Mammary epithelial cell (primary cell): Measurements from ENCODE around the gene MUC6.

ENCODE experiments used
- EZH2 ChIP-seq: IDR thresholded peaks from 2 replicates; pipeline ENCODE4 v1.6.1; 2012; ENCODE audit warnings: low read length, inconsistent platforms, borderline replicate concordance
- TF ChIP-seq, protein P1 (sequence below), 2 donors: IDR thresholded peaks in 1 of 2; conservative IDR thresholded peaks in 1 of 2; 2 replicates each; pipeline ENCODE4 v1.5.1; 2011 to 2012; ENCODE audit warnings: inconsistent platforms in 2 of 2, low read length in 2 of 2, mild to moderate bottlenecking in 2 of 2, control low read depth in 1 of 2, low read depth in 1 of 2; ENCODE audit not compliant: insufficient read depth in 1 of 2; ENCODE audit errors: extremely low read depth in 1 of 2

DNA sequence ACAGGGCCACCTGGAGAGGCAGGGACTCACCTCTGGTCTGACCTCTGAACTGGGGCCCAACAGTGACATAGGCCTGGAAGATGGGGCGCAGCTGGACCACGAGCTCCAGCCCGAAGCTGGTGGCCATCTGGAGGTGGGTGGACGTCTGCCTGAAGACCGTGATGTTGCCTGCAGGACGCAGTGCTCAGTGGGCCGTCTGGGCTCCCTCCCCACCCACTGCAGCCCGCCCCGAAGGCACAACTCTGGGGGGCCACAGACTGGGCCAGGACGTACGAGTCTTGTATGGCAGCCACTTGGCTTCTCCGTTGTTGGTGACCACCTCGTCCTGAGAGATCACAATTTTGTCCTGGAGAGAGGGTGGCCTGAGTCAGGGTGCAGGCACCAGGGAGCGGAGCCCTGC is 7.9 kb downstream of the MUC6 start:
- TF ChIP-seq, protein P1, sequence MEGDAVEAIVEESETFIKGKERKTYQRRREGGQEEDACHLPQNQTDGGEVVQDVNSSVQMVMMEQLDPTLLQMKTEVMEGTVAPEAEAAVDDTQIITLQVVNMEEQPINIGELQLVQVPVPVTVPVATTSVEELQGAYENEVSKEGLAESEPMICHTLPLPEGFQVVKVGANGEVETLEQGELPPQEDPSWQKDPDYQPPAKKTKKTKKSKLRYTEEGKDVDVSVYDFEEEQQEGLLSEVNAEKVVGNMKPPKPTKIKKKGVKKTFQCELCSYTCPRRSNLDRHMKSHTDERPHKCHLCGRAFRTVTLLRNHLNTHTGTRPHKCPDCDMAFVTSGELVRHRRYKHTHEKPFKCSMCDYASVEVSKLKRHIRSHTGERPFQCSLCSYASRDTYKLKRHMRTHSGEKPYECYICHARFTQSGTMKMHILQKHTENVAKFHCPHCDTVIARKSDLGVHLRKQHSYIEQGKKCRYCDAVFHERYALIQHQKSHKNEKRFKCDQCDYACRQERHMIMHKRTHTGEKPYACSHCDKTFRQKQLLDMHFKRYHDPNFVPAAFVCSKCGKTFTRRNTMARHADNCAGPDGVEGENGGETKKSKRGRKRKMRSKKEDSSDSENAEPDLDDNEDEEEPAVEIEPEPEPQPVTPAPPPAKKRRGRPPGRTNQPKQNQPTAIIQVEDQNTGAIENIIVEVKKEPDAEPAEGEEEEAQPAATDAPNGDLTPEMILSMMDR (conservative IDR thresholded peaks at IDR 0.05 in 1 of 2, IDR thresholded peaks at IDR 0.05 in 1 of 2; ENCODE audit: extremely low read depth in 1 of 2, insufficient read depth in 1 of 2, low read depth in 1 of 2, low read length in 2 of 2) = no peak
- TF ChIP-seq EZH2 = no peak
